ENCODE measurements around the gene ACTL7B. TPM values are rescaled to one million over a fixed set of nuclear protein-coding genes. Genes with fewer than 3 reads are reported as not detected.

ACTL7B gene
- polyA plus RNA-seq, 3 donors, result 0.05 TPM; not detected in 2

DNA sequence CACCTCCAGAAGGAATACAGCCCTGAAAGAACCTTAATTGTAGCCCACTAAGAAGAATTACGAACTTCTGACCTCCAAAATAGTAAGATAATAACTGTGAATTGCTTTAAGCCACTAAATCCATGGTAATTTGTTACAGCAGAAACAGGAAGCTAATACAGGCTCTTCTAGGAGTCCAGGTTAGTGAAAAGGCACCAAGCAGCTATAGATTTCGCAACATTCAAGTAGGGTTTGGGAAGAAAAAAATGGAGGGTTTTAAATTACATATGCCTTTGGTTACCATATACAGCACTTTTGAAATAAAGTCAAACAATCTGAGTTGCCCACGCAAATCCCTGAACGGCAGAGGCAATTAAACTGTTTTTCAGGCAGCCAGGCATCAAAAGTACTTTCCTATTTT, 4.6 kb upstream of the ACTL7B start:
- H3K4me3 ChIP-seq (replicated peaks in 1 of 3; ENCODE audit: low read depth in 2 of 3, low read length in 3 of 3), result no peak overlapping the region
- intact Hi-C loops (cut with micrococcal nuclease), result no loop called here
- WGBS (ENCODE audit: insufficient coverage), result 100% methylated on average over 2 of the region's 4 CpGs
- H3K9me3 Mint-ChIP-seq, result peaks cover 0 to 2% (median 0%) of the 10 kb centered on the region in 7 donors
- no peak overlapping the region for H3K9ac ChIP-seq (ENCODE audit: insufficient read depth, low read length, poor library complexity, severe bottlenecking)
- H4K20me1 ChIP-seq (ENCODE audit: insufficient read depth, low read length), result no peaks in the 10 kb centered on the region
- H3K27ac ChIP-seq (ENCODE audit: low read depth in 1 of 2, low read length in 2 of 2), result no peak overlapping the region
- no peaks in the 10 kb centered on the region for H3K36me3 Mint-ChIP-seq
- H3K27ac Mint-ChIP-seq, result no peak overlapping the region
- H3K27me3 ChIP-seq (ENCODE audit: control insufficient read depth in 2 of 2, insufficient read depth in 2 of 2, low read length in 2 of 2), result no peaks in the 10 kb centered on the region
- no peaks in the 10 kb centered on the region for H3K9me3 ChIP-seq (replicated peaks in 1 of 2; ENCODE audit: control insufficient read depth in 1 of 2, insufficient read depth in 1 of 2, low read length in 2 of 2)
- H3K4me2 ChIP-seq (replicated peaks; ENCODE audit: extremely low read depth, low read length, poor library complexity, severe bottlenecking), result no peak overlapping the region
- H3K4me1 Mint-ChIP-seq, result peaks cover 20% of the 10 kb centered on the region
- no peak overlapping the region for H3K4me3 Mint-ChIP-seq
- no peak overlapping the region for H2AFZ ChIP-seq (ENCODE audit: insufficient read depth, low read depth, low read length, poor library complexity, severe bottlenecking)
- TF ChIP-seq, protein P1, sequence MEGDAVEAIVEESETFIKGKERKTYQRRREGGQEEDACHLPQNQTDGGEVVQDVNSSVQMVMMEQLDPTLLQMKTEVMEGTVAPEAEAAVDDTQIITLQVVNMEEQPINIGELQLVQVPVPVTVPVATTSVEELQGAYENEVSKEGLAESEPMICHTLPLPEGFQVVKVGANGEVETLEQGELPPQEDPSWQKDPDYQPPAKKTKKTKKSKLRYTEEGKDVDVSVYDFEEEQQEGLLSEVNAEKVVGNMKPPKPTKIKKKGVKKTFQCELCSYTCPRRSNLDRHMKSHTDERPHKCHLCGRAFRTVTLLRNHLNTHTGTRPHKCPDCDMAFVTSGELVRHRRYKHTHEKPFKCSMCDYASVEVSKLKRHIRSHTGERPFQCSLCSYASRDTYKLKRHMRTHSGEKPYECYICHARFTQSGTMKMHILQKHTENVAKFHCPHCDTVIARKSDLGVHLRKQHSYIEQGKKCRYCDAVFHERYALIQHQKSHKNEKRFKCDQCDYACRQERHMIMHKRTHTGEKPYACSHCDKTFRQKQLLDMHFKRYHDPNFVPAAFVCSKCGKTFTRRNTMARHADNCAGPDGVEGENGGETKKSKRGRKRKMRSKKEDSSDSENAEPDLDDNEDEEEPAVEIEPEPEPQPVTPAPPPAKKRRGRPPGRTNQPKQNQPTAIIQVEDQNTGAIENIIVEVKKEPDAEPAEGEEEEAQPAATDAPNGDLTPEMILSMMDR (IDR thresholded peaks at IDR 0.05), result no peak
- H3K4me1 ChIP-seq (ENCODE audit: control insufficient read depth in 1 of 2, insufficient read depth in 2 of 2, low read length in 2 of 2), result peaks cover 0 to 3% of the 10 kb centered on the region in 2 donors
- no peaks in the 10 kb centered on the region for H3K36me3 ChIP-seq (replicated peaks in 1 of 2; ENCODE audit: control insufficient read depth in 1 of 2, insufficient read depth in 2 of 2, low read length in 2 of 2)
- peaks cover 0 to 5% (median 0%) of the 10 kb centered on the region in 3 donors for H3K27me3 Mint-ChIP-seq (ENCODE audit: low read depth in 3 of 3)
- no peaks in the 10 kb centered on the region for H3K79me2 ChIP-seq (ENCODE audit: insufficient read depth, low read length)
- DNase-seq, result no peak

DNA sequence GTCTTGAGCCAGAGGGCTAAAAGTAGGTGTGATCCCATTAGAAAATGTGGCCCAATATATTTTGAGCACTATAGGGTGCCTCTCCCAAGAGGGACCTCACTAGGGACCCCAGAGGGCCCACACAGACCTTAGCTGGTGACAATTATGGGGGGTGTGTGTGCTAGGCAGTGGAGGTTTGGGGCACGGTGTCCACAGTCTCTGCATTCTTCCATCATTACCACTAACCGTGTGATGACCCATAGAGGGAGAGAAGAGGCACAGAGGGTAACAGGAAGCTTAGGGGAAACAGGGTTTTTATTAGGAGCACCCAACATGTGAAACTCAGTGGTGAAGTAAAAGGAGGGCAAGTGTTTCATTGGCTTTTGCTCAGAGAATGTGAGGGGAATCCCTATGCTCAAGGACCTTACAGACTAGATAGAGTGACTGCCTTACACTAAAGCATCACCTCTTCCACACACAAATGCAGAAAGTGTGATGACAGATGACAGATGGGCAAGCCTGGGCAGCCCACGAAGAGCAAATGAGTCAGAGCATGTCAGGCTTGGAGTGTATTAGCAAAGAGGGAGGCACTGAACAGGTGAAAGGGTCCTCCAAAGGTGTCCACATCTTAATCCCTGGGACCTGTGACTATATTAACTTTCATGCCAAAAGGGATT, 3.8 kb upstream of the ACTL7B start:
- Histone ChIP-seq H3K4me3 (replicated peaks in 1 of 3; ENCODE audit: low read depth in 2 of 3, low read length in 3 of 3) (no peak overlapping the region), H3K79me2 (ENCODE audit: insufficient read depth, low read length) (no peaks in the 10 kb centered on the region), H3K4me1 (ENCODE audit: control insufficient read depth in 1 of 2, insufficient read depth in 2 of 2, low read length in 2 of 2) (peaks cover 0 to 3% of the 10 kb centered on the region in 2 donors), H3K27ac (ENCODE audit: low read depth in 1 of 2, low read length in 2 of 2) (no peak overlapping the region), H2AFZ (ENCODE audit: insufficient read depth, low read depth, low read length, poor library complexity, severe bottlenecking) (no peak overlapping the region), H3K9ac (ENCODE audit: insufficient read depth, low read length, poor library complexity, severe bottlenecking) (no peak overlapping the region), H4K20me1 (ENCODE audit: insufficient read depth, low read length) (no peaks in the 10 kb centered on the region), H3K36me3 (replicated peaks in 1 of 2; ENCODE audit: control insufficient read depth in 1 of 2, insufficient read depth in 2 of 2, low read length in 2 of 2) (no peaks in the 10 kb centered on the region), H3K27me3 (ENCODE audit: control insufficient read depth in 2 of 2, insufficient read depth in 2 of 2, low read length in 2 of 2) (no peaks in the 10 kb centered on the region), H3K9me3 (replicated peaks in 1 of 2; ENCODE audit: control insufficient read depth in 1 of 2, insufficient read depth in 1 of 2, low read length in 2 of 2) (no peaks in the 10 kb centered on the region), H3K4me2 (replicated peaks; ENCODE audit: extremely low read depth, low read length, poor library complexity, severe bottlenecking) (no peak overlapping the region)
- H3K27ac Mint-ChIP-seq, result peak overlapping the region in 2 of 7 donors; percentile 13 to 61
- peaks cover 20% of the 10 kb centered on the region for H3K4me1 Mint-ChIP-seq
- TF ChIP-seq, protein P1 (IDR thresholded peaks at IDR 0.05), result no peak
- H3K27me3 Mint-ChIP-seq (ENCODE audit: low read depth in 3 of 3), result peaks cover 0 to 5% (median 0%) of the 10 kb centered on the region in 3 donors
- peaks cover 0 to 2% (median 0%) of the 10 kb centered on the region in 7 donors for H3K9me3 Mint-ChIP-seq
- intact Hi-C loops (cut with micrococcal nuclease), result no loop called here
- no CpG with 5 or more reads among the region's 3 CpGs for WGBS (ENCODE audit: insufficient coverage)
- no peak overlapping the region for H3K4me3 Mint-ChIP-seq
- DNase-seq, result no peak
- H3K36me3 Mint-ChIP-seq, result no peaks in the 10 kb centered on the region

Measured in CD14-positive monocyte (primary cell).